ENCODE results near the gene ERN1. TPM values are rescaled to one million over a fixed set of nuclear protein-coding genes. Genes with fewer than 3 reads are reported as not detected.
"Not testable (repeated sequence)": the region's sequence is repeated elsewhere in the genome, so short reads cannot be mapped to it uniquely, and the experiment has no call there.

Gene ERN1
- total and polyA plus RNA-seq, 2 of the 8 experiments (the other 6 are each of a cell fraction or from before 2014, with no cell fraction given) = 1.8 to 3.9 TPM

DNA sequence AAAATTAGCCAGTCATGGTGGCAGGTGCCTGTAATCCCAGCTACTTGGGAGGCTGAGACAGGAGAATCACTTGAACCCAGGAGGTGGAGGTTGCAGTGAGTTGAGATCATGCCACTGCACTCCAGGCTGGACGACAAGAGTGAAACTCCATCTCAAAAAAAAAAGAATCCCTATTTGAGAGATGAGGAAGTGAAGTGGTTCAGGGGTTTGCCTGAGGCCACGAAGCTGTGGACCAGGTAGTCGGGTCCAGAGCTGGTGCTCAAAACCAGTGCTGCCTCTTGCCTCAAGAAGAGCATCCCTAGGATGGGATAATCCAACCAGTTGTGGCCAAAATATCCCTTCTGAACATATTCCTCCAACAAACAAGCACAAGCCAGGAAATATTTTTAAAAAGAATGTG lies 37.7 kb upstream of the ERN1 start:
- not testable (repeated sequence) for H3K4me3 ChIP-seq (ENCODE audit: extremely low read depth in 1 of 4, insufficient read depth in 2 of 4, low read depth in 3 of 4, low read length in 4 of 4); H3K4me1 ChIP-seq (replicated peaks in 1 of 4; ENCODE audit: control insufficient read depth in 3 of 4, insufficient read depth in 4 of 4, low read length in 3 of 4); H3K23me2 ChIP-seq (ENCODE audit: low read depth, low read length); H2BK15ac ChIP-seq (ENCODE audit: low read length); H2AFZ ChIP-seq (ENCODE audit: low read length); H3K27me3 ChIP-seq (replicated peaks in 1 of 4; ENCODE audit: control insufficient read depth in 3 of 4, extremely low read depth in 1 of 4, insufficient read depth in 3 of 4, low read length in 3 of 4); H2BK5ac ChIP-seq (ENCODE audit: low read depth, low read length); H3K9me3 ChIP-seq (ENCODE audit: insufficient read depth in 2 of 2, low read depth in 1 of 2, low read length in 1 of 2); FAIRE-seq; H3K56ac ChIP-seq (replicated peaks; ENCODE audit: insufficient read length, low read depth, low read length); H3K36me3 ChIP-seq (ENCODE audit: control insufficient read depth in 2 of 4, insufficient read depth in 4 of 4, low read length in 3 of 4); H4K8ac ChIP-seq (ENCODE audit: extremely low read depth, insufficient read depth, low read length); H3K4me2 ChIP-seq (ENCODE audit: insufficient read depth in 1 of 2, low read depth in 2 of 2, low read length in 2 of 2); H4K91ac ChIP-seq (replicated peaks; ENCODE audit: insufficient read length, low read length); H3K18ac ChIP-seq (ENCODE audit: extremely low read depth, low read length); H3K27ac ChIP-seq (ENCODE audit: low read depth, low read length); H3K14ac ChIP-seq (ENCODE audit: insufficient read length); H3K23ac ChIP-seq (ENCODE audit: insufficient read length); H3K9ac ChIP-seq (replicated peaks in 1 of 4; ENCODE audit: extremely low read depth in 1 of 4, low read depth in 3 of 4, low read length in 3 of 4); H2AK5ac ChIP-seq (ENCODE audit: low read depth, low read length); H3K79me1 ChIP-seq (ENCODE audit: low read depth, low read length); H3K4ac ChIP-seq (replicated peaks; ENCODE audit: insufficient read length, low read depth, low read length); DNase-seq (ENCODE audit: low read depth in 1 of 2, low spot score in 2 of 2); H2BK20ac ChIP-seq (ENCODE audit: low read length); H2BK12ac ChIP-seq (ENCODE audit: low read depth, low read length); H2BK120ac ChIP-seq (replicated peaks; ENCODE audit: low read depth, low read length); H3K79me2 ChIP-seq (ENCODE audit: control insufficient read depth in 1 of 2, insufficient read depth in 2 of 2, low read length in 2 of 2); H4K5ac ChIP-seq (ENCODE audit: insufficient read length, low read depth, low read length); H4K20me1 ChIP-seq (replicated peaks in 1 of 2; ENCODE audit: control insufficient read depth in 1 of 2, insufficient read depth in 2 of 2, low read length in 2 of 2)
- ChIA-PET POLR2A (ENCODE audit: partially characterized antibody) (interaction anchor here (1.6 to 16.8 kb wide), 2 partner anchors 15 to 21 kb away, joined by 3 to 193 read pairs; no protein-coding TSS in a partner anchor), CTCF (ENCODE audit: partially characterized antibody) (interaction anchor here (0.7 to 2.1 kb wide), 7 partner anchors 8 to 137 kb away, joined by 3 to 6 read pairs (median 5); no protein-coding TSS in a partner anchor)
- 89% methylated on average over 3 of the region's 3 CpGs; no CpG with 5 or more reads in 1 of the 2 experiments for WGBS, 2 experiments (ENCODE audit: extremely low coverage in 1 of 2, insufficient coverage in 1 of 2, insufficient read length in 1 of 2, insufficient replicate concordance in 2 of 2, low coverage in 1 of 2, low lambda C conversion rate in 2 of 2, missing lambda C conversion rate in 1 of 2)
